ENCODE data around the gene SFPQ.

GRCh38 chr1:35211120-35211414, 18.1 kb upstream of the SFPQ start:
- TF ChIP-seq CTCF (IDR thresholded peaks at IDR 0.05) (no peak), POLR2A (IDR thresholded peaks at IDR 0.05) (no peak)
